MCF 10A (cell line): ENCODE measurements around the gene TNFSF15. TPM values are rescaled to one million over a fixed set of nuclear protein-coding genes. Genes with fewer than 3 reads are reported as not detected.

ENCODE experiments used
- BruUV-seq: library from RNA; stranded (reverse); fragments of 400-500 nt; replicated peaks from 2 replicates; lab custom pipeline; 2021; lab: Mats Ljungman, UMichigan
- CTCF ChIA-PET: fragments of 300-600 bp; sonication (Branson Sonifier 250); formaldehyde crosslinking; extraction: SDS; loops from one replicate; lab custom pipeline; 2021; ENCODE audit warnings: antibody characterized with exemption, inconsistent platforms; lab: Yijun Ruan, JAX
- POLR2A ChIA-PET: fragments of 300-600, 350-650 bp; sonication (Branson Sonifier 250); formaldehyde crosslinking; extraction: SDS; loops from one replicate; lab custom pipeline; 2020; ENCODE audit warnings: antibody characterized with exemption, inconsistent platforms; lab: Yijun Ruan, JAX
- DNase-seq: peaks from one replicate; pipeline ENCODE4 v3.0.0-alpha.2; 2018; ENCODE audit not compliant: unreplicated experiment
- H3K27ac Mint-ChIP-seq: one replicate; pipeline ENCODE4 v1.8.0; 2022; ENCODE audit warnings: mild to moderate bottlenecking, low read depth, mixed read lengths; ENCODE audit not compliant: unreplicated experiment
- H3K27me3 Mint-ChIP-seq: one replicate; pipeline ENCODE4 v1.8.0; 2022; ENCODE audit warnings: mixed read lengths; ENCODE audit not compliant: insufficient read depth, unreplicated experiment
- H3K36me3 Mint-ChIP-seq: one replicate; pipeline ENCODE4 v1.8.0; 2022; ENCODE audit warnings: mild to moderate bottlenecking, moderate library complexity, mixed read lengths; ENCODE audit not compliant: insufficient read depth, unreplicated experiment
- H3K4me1 Mint-ChIP-seq: one replicate; pipeline ENCODE4 v1.8.0; 2022; ENCODE audit warnings: mixed read lengths; ENCODE audit not compliant: insufficient read depth, unreplicated experiment
- H3K4me3 Mint-ChIP-seq: one replicate; pipeline ENCODE4 v1.8.0; 2022; ENCODE audit warnings: mild to moderate bottlenecking, moderate library complexity, mixed read lengths; ENCODE audit not compliant: unreplicated experiment
- H3K9me3 Mint-ChIP-seq: one replicate; pipeline ENCODE4 v1.8.0; 2022; ENCODE audit warnings: mixed read lengths; ENCODE audit not compliant: unreplicated experiment
- intact Hi-C: fragments of 100-400 bp; cut with micrococcal nuclease; formaldehyde crosslinking; loops from 2 replicates; pipeline ENCODE4 v1.14.1; 2022
- total RNA-seq: library from RNA; stranded (reverse); gene quantifications from 2 replicates; pipeline ENCODE4 v1.2.3, GENCODE V29; 2022
- TF ChIP-seq, protein P1 (sequence below): fragments of 200-600 bp; IDR thresholded peaks from one replicate; pipeline ENCODE4 v1.8.0; 2022; ENCODE audit warnings: antibody characterized with exemption, mild to moderate bottlenecking; ENCODE audit not compliant: unreplicated experiment

The TNFSF15 gene
- total RNA-seq, 1 experiment from 2014 or later = 1.9 TPM

DNA sequence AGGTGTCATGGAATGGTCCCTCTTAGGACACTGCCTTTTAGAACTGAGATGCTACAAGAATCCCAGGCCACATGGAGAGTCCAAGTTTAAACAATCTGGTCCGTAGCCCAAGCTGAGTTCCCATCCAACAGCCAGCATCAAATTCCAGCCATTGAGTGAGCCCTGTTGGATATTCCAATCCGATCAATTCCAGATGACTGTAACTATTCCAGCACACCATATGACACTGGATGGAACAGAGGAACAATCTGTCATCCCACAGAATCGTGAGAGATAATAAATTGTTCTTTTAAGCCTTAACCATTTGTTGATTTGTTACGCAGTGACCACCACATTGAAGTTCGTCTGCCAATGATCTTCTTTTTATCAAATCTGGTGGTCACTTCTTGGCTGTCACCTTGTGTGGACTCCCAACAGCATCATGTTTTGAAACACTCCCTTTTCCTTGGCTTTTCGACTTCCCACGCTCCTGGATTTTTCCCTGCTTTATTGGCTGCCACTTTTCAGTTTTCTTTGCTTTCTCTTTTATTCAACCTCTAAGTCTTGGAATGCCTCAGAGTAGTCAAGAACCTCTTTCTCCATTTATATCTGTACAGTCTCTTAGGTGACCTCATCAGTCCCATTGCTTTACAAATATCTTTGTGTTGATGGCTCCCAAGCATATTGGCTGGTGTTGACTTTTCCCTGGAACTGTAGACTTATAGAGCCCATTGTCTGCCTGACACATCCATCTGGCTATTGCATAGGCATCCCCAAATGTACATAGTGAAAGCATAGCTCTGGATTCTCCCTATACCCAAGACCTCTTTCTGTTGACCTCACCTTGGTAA lies 46.1 kb downstream of the TNFSF15 start:
- TF ChIP-seq, protein P1, sequence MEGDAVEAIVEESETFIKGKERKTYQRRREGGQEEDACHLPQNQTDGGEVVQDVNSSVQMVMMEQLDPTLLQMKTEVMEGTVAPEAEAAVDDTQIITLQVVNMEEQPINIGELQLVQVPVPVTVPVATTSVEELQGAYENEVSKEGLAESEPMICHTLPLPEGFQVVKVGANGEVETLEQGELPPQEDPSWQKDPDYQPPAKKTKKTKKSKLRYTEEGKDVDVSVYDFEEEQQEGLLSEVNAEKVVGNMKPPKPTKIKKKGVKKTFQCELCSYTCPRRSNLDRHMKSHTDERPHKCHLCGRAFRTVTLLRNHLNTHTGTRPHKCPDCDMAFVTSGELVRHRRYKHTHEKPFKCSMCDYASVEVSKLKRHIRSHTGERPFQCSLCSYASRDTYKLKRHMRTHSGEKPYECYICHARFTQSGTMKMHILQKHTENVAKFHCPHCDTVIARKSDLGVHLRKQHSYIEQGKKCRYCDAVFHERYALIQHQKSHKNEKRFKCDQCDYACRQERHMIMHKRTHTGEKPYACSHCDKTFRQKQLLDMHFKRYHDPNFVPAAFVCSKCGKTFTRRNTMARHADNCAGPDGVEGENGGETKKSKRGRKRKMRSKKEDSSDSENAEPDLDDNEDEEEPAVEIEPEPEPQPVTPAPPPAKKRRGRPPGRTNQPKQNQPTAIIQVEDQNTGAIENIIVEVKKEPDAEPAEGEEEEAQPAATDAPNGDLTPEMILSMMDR = no peak
- H3K4me1 Mint-ChIP-seq = no peaks in the 10 kb centered on the region
- CTCF ChIA-PET = interaction anchor here (0.6 to 1.1 kb wide), 3 partner anchors 11 to 278 kb away, joined by 3 to 5 read pairs (median 4); no protein-coding TSS in a partner anchor

DNA sequence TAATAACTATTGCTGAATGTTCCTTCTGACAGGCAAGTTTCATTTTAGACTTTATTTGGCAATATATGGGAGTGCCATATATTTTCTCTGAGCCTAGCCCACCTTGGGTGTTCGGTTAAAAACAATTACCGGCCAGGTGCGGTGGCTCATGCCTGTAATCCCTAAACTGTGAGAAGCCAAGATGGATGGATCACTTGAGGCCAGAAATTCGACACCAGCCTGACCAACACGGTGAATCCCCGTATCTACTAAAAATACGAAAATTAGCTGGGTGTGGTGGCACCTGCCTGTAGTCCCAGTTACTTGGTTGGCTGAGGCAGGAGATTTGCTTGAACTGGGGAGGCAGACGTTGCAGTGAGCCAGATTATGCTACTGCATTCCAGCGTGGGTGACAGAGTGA lies 47.9 kb downstream of the TNFSF15 start:
- BruUV-seq = no TSS peak
- H3K27ac Mint-ChIP-seq = no peak overlapping the region
- DNase-seq = no peak
- H3K4me1 Mint-ChIP-seq = no peaks in the 10 kb centered on the region
- intact Hi-C loops = no loop called here
- ChIA-PET POLR2A (no interaction called here), CTCF (interaction anchor here (1.0 kb wide), 1 partner anchor 149 kb away, joined by 3 read pairs; no protein-coding TSS in a partner anchor)
- no peaks in the 10 kb centered on the region for H3K36me3 Mint-ChIP-seq
- H3K27me3 Mint-ChIP-seq = peaks cover 35% of the 10 kb centered on the region
- TF ChIP-seq, protein P1 = no peak
- no peak overlapping the region for H3K4me3 Mint-ChIP-seq
- H3K9me3 Mint-ChIP-seq = no peaks in the 10 kb centered on the region

More for the DNA sequence above, 46.1 kb downstream of the TNFSF15 start:
- H3K36me3 Mint-ChIP-seq = no peaks in the 10 kb centered on the region
- intact Hi-C loops = no loop called here
- no TSS peak for BruUV-seq
- H3K4me3 Mint-ChIP-seq = no peak overlapping the region
- H3K9me3 Mint-ChIP-seq = no peaks in the 10 kb centered on the region
- no peak overlapping the region for H3K27ac Mint-ChIP-seq
- DNase-seq = no peak
- POLR2A ChIA-PET = interaction anchor here (1.4 kb wide), 1 partner anchor 16 kb away, joined by 3 read pairs; no protein-coding TSS in a partner anchor
- H3K27me3 Mint-ChIP-seq = peaks cover 41% of the 10 kb centered on the region

DNA sequence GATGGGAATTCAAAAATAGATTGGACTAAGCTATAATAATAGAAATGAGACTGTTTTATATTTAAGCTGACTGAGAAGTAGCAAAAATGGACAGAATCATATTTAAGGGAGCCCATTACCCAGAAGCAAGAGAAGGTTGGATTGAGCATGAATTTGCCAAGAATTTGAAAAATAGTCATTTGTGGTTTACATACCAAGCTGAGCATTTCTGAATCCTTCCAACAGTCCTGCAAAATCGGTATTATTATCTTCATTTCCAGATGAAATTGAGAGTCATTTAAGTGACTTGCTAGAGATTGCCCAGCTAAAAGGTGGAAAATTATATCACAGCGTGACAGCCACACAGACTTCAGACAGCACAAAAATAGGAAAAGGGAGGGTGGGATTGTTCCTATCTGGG lies 48.4 kb downstream of the TNFSF15 start:
- Mint-ChIP-seq H3K9me3 (no peaks in the 10 kb centered on the region), H3K4me1 (no peaks in the 10 kb centered on the region), H3K4me3 (no peak overlapping the region), H3K27me3 (peaks cover 35% of the 10 kb centered on the region), H3K27ac (no peak overlapping the region), H3K36me3 (no peaks in the 10 kb centered on the region)
- ChIA-PET CTCF (interaction anchor here (0.6 to 1.0 kb wide), 3 partner anchors 14 to 153 kb away, joined by 3 read pairs; no protein-coding TSS in a partner anchor), POLR2A (no interaction called here)
- DNase-seq = no peak
- intact Hi-C loops = no loop called here
- TF ChIP-seq, protein P1 = no peak
- BruUV-seq = no TSS peak

DNA sequence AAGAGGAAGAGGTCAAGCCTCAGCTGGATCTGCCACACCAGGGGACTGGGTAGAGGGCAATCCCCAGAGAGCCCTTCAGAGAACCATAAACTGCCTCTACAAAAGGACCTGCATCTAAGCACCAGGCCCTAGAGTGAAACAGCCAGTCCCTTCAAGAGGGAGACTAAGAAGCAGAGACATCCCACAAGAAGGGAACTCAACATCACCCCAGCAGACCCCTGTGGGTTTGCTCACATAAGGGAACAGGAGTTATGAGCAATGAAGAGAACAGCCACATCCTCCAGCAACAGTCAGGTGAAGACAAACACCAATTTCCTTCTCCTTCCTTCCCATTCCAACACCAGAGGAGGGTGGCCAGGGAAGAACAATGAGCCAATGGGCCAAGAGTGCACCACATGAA lies 48.9 kb downstream of the TNFSF15 start:
- H3K4me3 Mint-ChIP-seq = no peak overlapping the region
- no peak for DNase-seq
- peaks cover 35% of the 10 kb centered on the region for H3K27me3 Mint-ChIP-seq
- ChIA-PET POLR2A (no interaction called here), CTCF (interaction anchor here (0.6 to 0.7 kb wide), 3 partner anchors 14 to 154 kb away, joined by 3 read pairs; no protein-coding TSS in a partner anchor)
- intact Hi-C loops = no loop called here
- no peaks in the 10 kb centered on the region for H3K36me3 Mint-ChIP-seq
- H3K9me3 Mint-ChIP-seq = no peaks in the 10 kb centered on the region
- no TSS peak for BruUV-seq
- TF ChIP-seq, protein P1 = no peak
- no peak overlapping the region for H3K27ac Mint-ChIP-seq
- no peaks in the 10 kb centered on the region for H3K4me1 Mint-ChIP-seq
